ENCODE measurements around the gene HOXA5. TPM values are rescaled to one million over a fixed set of nuclear protein-coding genes. Genes with fewer than 3 reads are reported as not detected.

HOXA5 gene
- total RNA-seq, 5 donors from 2014 or later (not counting 1 experiment from before 2014, with no cell fraction given): 0.18 to 0.32 TPM; not detected in 3

DNA sequence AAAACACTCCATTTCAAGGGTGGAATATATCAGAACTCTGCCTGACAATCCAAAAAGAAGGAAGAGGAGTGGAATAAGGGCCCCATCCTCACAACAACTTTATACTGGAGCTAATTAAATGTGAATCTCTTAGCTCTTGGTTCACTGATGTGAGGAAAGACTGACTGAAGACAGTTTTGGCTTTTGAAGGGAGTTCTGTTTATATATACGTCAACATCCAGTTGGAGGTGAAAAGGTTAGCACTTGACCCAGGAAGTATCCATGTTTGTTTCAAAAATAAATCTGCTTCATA lies 50.7 kb downstream of the HOXA5 start:
- CTCF ChIA-PET: interaction anchor here in 1 of 2 donors (0.5 to 1.0 kb wide), 3 partner anchors 49 to 410 kb away, joined by 3 to 4 read pairs (median 3); no protein-coding TSS in a partner anchor
- peaks cover 23 to 31% (median 25%) of the 10 kb centered on the region in 3 donors for H3K4me1 Mint-ChIP-seq
- ATAC-seq (replicated peaks in 1 of 4): no peak
- no peaks in the 10 kb centered on the region for H3K9me3 ChIP-seq
- no peaks in the 10 kb centered on the region for H3K36me3 ChIP-seq (ENCODE audit: control insufficient read depth in 2 of 2, extremely low read depth in 1 of 2, insufficient read depth in 1 of 2, low read length in 1 of 2)
- no peak overlapping the region for H3K27ac Mint-ChIP-seq
- H3K9me3 Mint-ChIP-seq: no peaks in the 10 kb centered on the region
- H3K4me3 Mint-ChIP-seq: no peak overlapping the region
- no CpG with 5 or more reads among the region's 1 CpG for WGBS (ENCODE audit: insufficient coverage)
- peaks cover 2% of the 10 kb centered on the region for H3K36me3 Mint-ChIP-seq
- peaks cover 77 to 82% of the 10 kb centered on the region in 2 donors for H3K27me3 Mint-ChIP-seq
- POLR2A ChIA-PET: interaction anchor here in 1 of 2 donors (0.6 kb wide), 1 partner anchor 267 kb away, joined by 9 read pairs; no protein-coding TSS in a partner anchor
- H3K27ac ChIP-seq (ENCODE audit: low read length): no peak overlapping the region
- DNase-seq: no peak
- no peak overlapping the region for H3K4me3 ChIP-seq (ENCODE audit: control insufficient read depth in 1 of 2, extremely low read depth in 1 of 2, low read length in 1 of 2)
- peaks cover 26 to 34% of the 10 kb centered on the region in 2 experiments for H3K27me3 ChIP-seq (replicated peaks in 1 of 2; ENCODE audit: control insufficient read depth in 2 of 2, extremely low read depth in 1 of 2, insufficient read depth in 2 of 2, low read length in 1 of 2)
- peaks cover 6 to 29% of the 10 kb centered on the region in 2 experiments for H3K4me1 ChIP-seq (ENCODE audit: control insufficient read depth in 1 of 2, extremely low read depth in 1 of 2, insufficient read depth in 2 of 2, low read length in 2 of 2)

DNA sequence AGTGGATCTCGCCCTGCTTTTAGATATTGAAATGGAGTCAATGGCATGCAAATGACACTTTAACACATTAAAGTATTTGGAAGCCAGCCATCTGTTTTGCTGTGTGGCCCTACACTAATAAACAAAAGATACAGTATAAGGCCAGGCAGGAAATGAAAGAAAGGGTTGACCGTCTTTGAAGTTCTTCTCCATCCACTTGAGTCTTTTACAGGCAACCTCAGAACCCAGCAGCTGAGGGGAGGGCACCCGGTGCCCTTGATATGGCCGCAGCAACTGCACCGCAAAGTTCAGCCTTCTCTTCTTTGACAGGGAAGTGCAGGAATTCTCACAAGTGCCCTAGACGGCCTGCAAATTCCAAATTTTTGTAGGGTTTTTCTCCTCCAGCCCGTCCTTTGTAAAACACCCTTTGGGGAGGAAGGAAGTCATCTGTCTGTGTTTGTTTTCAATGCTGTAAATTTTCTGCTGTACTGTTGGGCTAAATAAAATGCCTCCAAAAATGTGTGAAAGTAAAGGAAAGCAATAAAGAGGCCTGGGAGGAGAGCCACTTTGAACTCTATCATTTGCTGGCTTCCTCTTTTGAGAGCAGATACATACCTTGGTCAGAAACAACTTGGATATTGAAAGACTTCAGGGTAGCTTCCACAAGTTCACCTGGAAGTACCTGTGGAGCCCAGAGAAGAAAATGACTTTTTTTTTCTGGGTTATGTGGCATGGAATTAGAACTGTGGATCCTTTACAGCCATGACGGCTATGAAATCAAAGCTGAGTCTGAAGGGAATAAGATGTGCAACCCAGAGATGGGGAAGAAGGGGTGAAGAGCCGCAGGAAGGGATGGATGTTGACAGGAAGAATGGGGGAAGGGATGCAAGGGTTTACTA lies 51.3 kb downstream of the HOXA5 start:
- DNase-seq: no peak
- peaks cover 21 to 37% of the 10 kb centered on the region in 2 experiments for H3K27me3 ChIP-seq (replicated peaks in 1 of 2; ENCODE audit: control insufficient read depth in 2 of 2, extremely low read depth in 1 of 2, insufficient read depth in 2 of 2, low read length in 1 of 2)
- H3K36me3 ChIP-seq (ENCODE audit: control insufficient read depth in 2 of 2, extremely low read depth in 1 of 2, insufficient read depth in 1 of 2, low read length in 1 of 2): no peaks in the 10 kb centered on the region
- peaks cover 3 to 27% of the 10 kb centered on the region in 2 experiments for H3K4me1 ChIP-seq (ENCODE audit: control insufficient read depth in 1 of 2, extremely low read depth in 1 of 2, insufficient read depth in 2 of 2, low read length in 2 of 2)
- WGBS (ENCODE audit: insufficient coverage): 20% methylated on average over 5 of the region's 9 CpGs
- ChIA-PET POLR2A (interaction anchor here in 1 of 2 donors (0.6 kb wide), 1 partner anchor 267 kb away, joined by 9 read pairs; no protein-coding TSS in a partner anchor), CTCF (interaction anchor here in 1 of 2 donors (1.0 kb wide), 1 partner anchor 69 kb away, joined by 4 read pairs; no protein-coding TSS in a partner anchor)
- ATAC-seq (replicated peaks in 1 of 4): no peak
- H3K36me3 Mint-ChIP-seq: peaks cover under 1% of the 10 kb centered on the region
- no peak overlapping the region for H3K27ac Mint-ChIP-seq
- H3K4me3 ChIP-seq (ENCODE audit: control insufficient read depth in 1 of 2, extremely low read depth in 1 of 2, low read length in 1 of 2): no peak overlapping the region
- H3K4me1 Mint-ChIP-seq: peaks cover 17 to 30% (median 24%) of the 10 kb centered on the region in 3 donors
- H3K9me3 ChIP-seq: no peaks in the 10 kb centered on the region
- H3K4me3 Mint-ChIP-seq: no peak overlapping the region
- no peak overlapping the region for H3K27ac ChIP-seq (ENCODE audit: low read length)
- peaks cover 80 to 82% of the 10 kb centered on the region in 2 donors for H3K27me3 Mint-ChIP-seq
- H3K9me3 Mint-ChIP-seq: no peaks in the 10 kb centered on the region

DNA sequence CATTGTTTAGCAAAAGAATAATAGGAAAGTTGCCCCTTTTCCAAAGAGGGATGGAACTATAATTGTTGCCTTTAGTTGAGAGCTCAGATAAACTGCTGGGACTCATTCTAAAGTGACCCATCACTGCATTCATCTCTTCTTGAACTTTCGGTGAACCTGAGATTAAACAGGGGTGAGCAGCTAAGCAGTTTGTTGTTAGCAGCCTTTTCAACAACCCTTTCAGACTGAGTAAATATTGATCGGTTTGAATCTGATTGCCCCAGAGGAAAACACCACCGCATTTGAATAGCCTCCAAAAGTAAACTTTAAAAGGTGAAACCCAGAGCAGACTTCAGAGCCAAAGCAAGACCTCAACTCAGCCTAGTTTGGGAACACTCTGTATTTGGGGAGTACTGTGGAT lies 52.4 kb downstream of the HOXA5 start:
- no peaks in the 10 kb centered on the region for H3K36me3 ChIP-seq (ENCODE audit: control insufficient read depth in 2 of 2, extremely low read depth in 1 of 2, insufficient read depth in 1 of 2, low read length in 1 of 2)
- no peaks in the 10 kb centered on the region for H3K9me3 Mint-ChIP-seq
- H3K27me3 Mint-ChIP-seq: peaks cover 80 to 84% of the 10 kb centered on the region in 2 donors
- no peak overlapping the region for H3K27ac ChIP-seq (ENCODE audit: low read length)
- no peak overlapping the region for H3K4me3 Mint-ChIP-seq
- H3K4me1 Mint-ChIP-seq: peaks cover 14 to 26% (median 22%) of the 10 kb centered on the region in 3 donors
- no peak overlapping the region for H3K4me3 ChIP-seq (ENCODE audit: control insufficient read depth in 1 of 2, extremely low read depth in 1 of 2, low read length in 1 of 2)
- no peaks in the 10 kb centered on the region for H3K36me3 Mint-ChIP-seq
- ChIA-PET CTCF (no interaction called here), POLR2A (interaction anchor here (0.6 kb wide), 2 partner anchors 21 to 224 kb away, joined by 3 read pairs; no protein-coding TSS in a partner anchor)
- WGBS (ENCODE audit: insufficient coverage): no CpG with 5 or more reads among the region's 3 CpGs
- peaks cover 21 to 34% of the 10 kb centered on the region in 2 experiments for H3K27me3 ChIP-seq (replicated peaks in 1 of 2; ENCODE audit: control insufficient read depth in 2 of 2, extremely low read depth in 1 of 2, insufficient read depth in 2 of 2, low read length in 1 of 2)
- DNase-seq (no peak), ATAC-seq (replicated peaks in 1 of 4) (no peak)
- H3K27ac Mint-ChIP-seq: no peak overlapping the region
- H3K4me1 ChIP-seq (ENCODE audit: control insufficient read depth in 1 of 2, extremely low read depth in 1 of 2, insufficient read depth in 2 of 2, low read length in 2 of 2): peaks cover 0 to 18% of the 10 kb centered on the region in 2 experiments
- no peaks in the 10 kb centered on the region for H3K9me3 ChIP-seq

Other genes starting within 250 kb of the HOXA5 start
- under 1 TPM; 0.28 to 0.66 (median 0.54) TPM for gene HOXA1, start 47.7 kb downstream of the HOXA5 start, total RNA-seq
- gene HOXA2, start 41.0 kb downstream of the HOXA5 start, total RNA-seq: not detected
- gene HOXA4, start 12.9 kb downstream of the HOXA5 start, total RNA-seq: under 1 TPM in 3 of 5 donors, not detected in 2; 0.25 to 0.38 (median 0.36) TPM
- gene HOXA6, start 4.1 kb upstream of the HOXA5 start, total RNA-seq: under 1 TPM in 2 of 5 donors, not detected in 3; 0.50 to 0.65 TPM
- 1 to 10 TPM in 1 of 5 donors, under 1 TPM in 1, not detected in 3; 0.79 to 1.4 TPM for gene HOXA3, start 8.9 kb upstream of the HOXA5 start, total RNA-seq
- under 1 TPM in 1 of 5 donors, not detected in 4; 0.67 TPM for gene HOXA7, start 13.0 kb upstream of the HOXA5 start, total RNA-seq
- under 1 TPM; 0.57 to 0.95 (median 0.79) TPM for gene HOXA9, start 21.9 kb upstream of the HOXA5 start, total RNA-seq
- gene HOXA10, start 30.6 kb upstream of the HOXA5 start, total RNA-seq: under 1 TPM in 3 of 5 donors, not detected in 2; 0.36 to 0.75 (median 0.51) TPM
- not detected for gene HOXA11, start 41.6 kb upstream of the HOXA5 start, total RNA-seq
- not detected for gene HOXA13, start 56.4 kb upstream of the HOXA5 start, total RNA-seq
- gene EVX1, start 99.1 kb upstream of the HOXA5 start, total RNA-seq: under 1 TPM in 1 of 5 donors, not detected in 4; 0.16 TPM